IPS-20b (cell line): ENCODE measurements around the gene PRKCSH.

Experiments
- H3K27ac ChIP-seq: one replicate; pipeline ENCODE4 v1.5.1; 2013; ENCODE audit warnings: low read length
- H3K27me3 ChIP-seq: 2 replicates; pipeline ENCODE4 v1.6.1; 2013; ENCODE audit warnings: mild to moderate bottlenecking, low read length, inconsistent platforms; ENCODE audit not compliant: insufficient read depth
- H3K36me3 ChIP-seq: 2 replicates; pipeline ENCODE4 v1.6.1; 2013; ENCODE audit warnings: low read depth, mild to moderate bottlenecking, inconsistent platforms, low read length, moderate library complexity; ENCODE audit not compliant: insufficient read depth
- H3K4me1 ChIP-seq: 2 replicates; pipeline ENCODE4 v1.6.1; 2013; ENCODE audit warnings: mild to moderate bottlenecking, control low read depth, inconsistent platforms, low read length, moderate library complexity; ENCODE audit not compliant: insufficient read depth
- H3K4me3 ChIP-seq: 2 replicates; pipeline ENCODE4 v1.5.1; 2013; ENCODE audit warnings: mild to moderate bottlenecking, low read length, inconsistent platforms
- H3K9ac ChIP-seq: 2 replicates; pipeline ENCODE4 v1.6.1; 2013; ENCODE audit warnings: low read depth, mild to moderate bottlenecking, inconsistent platforms, low read length, moderate library complexity
- H3K9me3 ChIP-seq: 2 replicates; pipeline ENCODE4 v1.6.1; 2013; ENCODE audit warnings: mild to moderate bottlenecking, low read depth, low read length, inconsistent platforms; ENCODE audit not compliant: insufficient read depth

The PRKCSH gene, protein sequence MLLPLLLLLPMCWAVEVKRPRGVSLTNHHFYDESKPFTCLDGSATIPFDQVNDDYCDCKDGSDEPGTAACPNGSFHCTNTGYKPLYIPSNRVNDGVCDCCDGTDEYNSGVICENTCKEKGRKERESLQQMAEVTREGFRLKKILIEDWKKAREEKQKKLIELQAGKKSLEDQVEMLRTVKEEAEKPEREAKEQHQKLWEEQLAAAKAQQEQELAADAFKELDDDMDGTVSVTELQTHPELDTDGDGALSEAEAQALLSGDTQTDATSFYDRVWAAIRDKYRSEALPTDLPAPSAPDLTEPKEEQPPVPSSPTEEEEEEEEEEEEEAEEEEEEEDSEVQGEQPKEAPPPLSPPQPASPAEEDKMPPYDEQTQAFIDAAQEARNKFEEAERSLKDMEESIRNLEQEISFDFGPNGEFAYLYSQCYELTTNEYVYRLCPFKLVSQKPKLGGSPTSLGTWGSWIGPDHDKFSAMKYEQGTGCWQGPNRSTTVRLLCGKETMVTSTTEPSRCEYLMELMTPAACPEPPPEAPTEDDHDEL

DNA sequence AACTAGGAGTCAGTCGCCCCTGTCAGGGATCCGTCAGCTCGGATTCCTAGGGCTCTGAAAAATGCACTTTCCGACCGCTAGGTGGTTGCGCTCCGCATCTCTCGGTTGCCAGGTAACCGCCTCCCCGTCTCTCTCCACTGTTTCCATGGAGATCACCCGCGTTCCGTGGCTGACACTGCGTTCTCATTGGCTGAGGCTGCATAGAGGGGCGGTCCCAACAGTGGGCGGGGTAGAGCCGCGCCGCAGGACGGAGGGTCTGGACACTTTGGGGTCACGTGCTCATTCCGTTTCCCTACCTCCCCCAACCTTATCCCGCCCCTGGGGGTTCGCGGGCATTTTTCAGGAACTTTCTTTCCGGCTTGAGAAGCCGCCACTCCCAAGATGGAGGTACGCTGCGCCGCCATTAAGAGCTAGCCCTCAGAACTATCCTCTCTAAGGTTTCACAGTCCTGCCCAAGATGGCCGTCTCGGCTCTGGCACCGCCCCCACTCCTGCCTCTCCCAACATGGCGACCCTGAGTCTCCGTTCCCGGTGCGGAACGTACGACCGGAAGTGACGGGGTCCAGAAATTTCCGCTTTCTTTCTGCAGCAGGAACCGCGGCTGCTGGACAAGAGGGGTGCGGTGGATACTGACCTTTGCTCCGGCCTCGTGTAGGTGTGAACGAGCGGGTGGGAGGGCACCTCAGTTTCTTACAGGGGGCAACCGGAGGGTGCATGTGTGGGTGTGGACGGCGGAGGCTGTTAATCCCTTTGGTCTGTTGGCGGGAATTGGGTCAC, at the start of gene PRKCSH, which contains the start of gene ODAD3:
Gene PRKCSH, plus strand, starts transcription at position 579 of the 776 bp plus-strand sequence. CDS start 483 bp downstream, outside the sequence.
Gene ODAD3, minus strand, starts transcription at position 65 of the 776 bp plus-strand sequence. CDS start 105 bp downstream, outside the sequence.
- no peaks in the 10 kb centered on the region for H3K27me3 ChIP-seq
- H3K4me3 ChIP-seq: peak within 1 kb of the TSS; percentile 87
- H3K36me3 ChIP-seq: peaks cover 34% of the 10 kb centered on the region
- H3K9me3 ChIP-seq: no peaks in the 10 kb centered on the region
- peak within 1 kb of the TSS; percentile 94 for H3K9ac ChIP-seq
- H3K27ac ChIP-seq: peak within 1 kb of the TSS; percentile 2
- peaks cover 5% of the 10 kb centered on the region for H3K4me1 ChIP-seq

DNA sequence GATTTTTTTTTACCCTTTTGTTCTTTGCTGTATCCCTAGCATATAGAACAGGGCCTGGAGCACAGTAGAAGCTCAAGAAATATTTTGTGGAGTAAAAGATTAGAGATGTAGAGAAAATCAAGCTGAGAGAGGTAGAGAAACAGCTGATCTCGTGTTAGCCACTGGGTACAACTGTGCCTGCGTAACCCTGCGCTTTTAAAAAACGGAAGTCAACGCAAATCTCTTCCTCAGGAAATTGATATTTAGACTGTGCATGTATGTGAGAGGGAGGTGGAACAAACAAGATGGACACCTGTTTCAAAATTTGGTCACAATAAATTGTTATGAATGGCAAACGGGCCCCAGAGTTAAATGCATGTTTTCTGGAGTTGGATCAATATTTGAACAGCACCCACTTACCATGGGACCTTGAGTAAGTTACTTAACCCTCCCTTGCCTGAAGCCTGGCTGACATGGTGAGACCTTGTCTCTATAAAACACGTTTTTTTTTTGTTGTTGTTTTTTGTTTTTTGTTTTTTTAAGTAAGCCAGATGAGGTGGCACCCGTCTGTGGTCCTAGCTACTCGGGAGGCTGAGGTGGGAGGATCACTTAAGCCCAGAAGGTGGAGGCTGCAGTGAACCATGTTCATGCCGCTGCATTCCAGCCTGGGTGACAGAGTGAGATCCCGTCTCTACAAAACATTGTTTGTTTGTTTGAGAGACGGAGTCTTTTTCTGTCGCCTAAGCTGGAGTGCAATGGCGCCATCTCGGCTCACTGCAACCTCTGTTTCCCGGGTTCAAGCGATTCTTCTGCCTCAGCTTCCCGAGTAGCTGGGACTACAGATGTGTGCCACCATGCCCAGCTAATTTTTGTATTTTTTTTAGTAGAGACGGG, 48.0 kb upstream of the PRKCSH start:
- no peaks in the 10 kb centered on the region for H3K9me3 ChIP-seq
- no peaks in the 10 kb centered on the region for H3K4me1 ChIP-seq
- H3K27me3 ChIP-seq: peaks cover 14% of the 10 kb centered on the region; the same call in 1 of the 2 replicates
- no peak overlapping the region for H3K27ac ChIP-seq
- H3K9ac ChIP-seq: no peak overlapping the region
- no peaks in the 10 kb centered on the region for H3K36me3 ChIP-seq
- no peak overlapping the region for H3K4me3 ChIP-seq

DNA sequence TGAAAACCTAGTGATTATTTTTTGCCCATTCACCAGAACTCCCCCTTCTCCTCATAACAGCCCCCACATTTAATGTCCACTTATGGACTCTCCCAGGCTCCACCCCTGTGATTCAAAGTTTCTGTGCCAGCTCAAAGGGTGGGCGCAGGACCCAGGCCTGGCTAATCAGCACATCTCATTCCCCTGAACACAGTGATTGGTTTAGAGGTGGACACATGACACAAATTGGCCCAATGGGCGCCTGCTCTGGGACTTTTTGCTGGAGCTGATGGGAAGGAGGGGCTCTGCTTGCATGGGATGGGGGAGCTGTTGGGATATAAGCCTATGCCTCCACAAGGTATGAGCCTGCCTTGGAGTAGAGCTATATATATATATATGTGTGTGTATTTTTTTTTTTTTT, 45.1 kb upstream of the PRKCSH start:
- H3K27me3 ChIP-seq: no peaks in the 10 kb centered on the region
- H3K9me3 ChIP-seq: no peaks in the 10 kb centered on the region
- H3K4me1 ChIP-seq: no peaks in the 10 kb centered on the region
- H3K36me3 ChIP-seq: 0 out of 2 replicates have a peak, but pooled peaks cover 3% of the 10 kb centered on the region
- H3K4me3 ChIP-seq: no peak overlapping the region
- no peak overlapping the region for H3K9ac ChIP-seq
- H3K27ac ChIP-seq: no peak overlapping the region

DNA sequence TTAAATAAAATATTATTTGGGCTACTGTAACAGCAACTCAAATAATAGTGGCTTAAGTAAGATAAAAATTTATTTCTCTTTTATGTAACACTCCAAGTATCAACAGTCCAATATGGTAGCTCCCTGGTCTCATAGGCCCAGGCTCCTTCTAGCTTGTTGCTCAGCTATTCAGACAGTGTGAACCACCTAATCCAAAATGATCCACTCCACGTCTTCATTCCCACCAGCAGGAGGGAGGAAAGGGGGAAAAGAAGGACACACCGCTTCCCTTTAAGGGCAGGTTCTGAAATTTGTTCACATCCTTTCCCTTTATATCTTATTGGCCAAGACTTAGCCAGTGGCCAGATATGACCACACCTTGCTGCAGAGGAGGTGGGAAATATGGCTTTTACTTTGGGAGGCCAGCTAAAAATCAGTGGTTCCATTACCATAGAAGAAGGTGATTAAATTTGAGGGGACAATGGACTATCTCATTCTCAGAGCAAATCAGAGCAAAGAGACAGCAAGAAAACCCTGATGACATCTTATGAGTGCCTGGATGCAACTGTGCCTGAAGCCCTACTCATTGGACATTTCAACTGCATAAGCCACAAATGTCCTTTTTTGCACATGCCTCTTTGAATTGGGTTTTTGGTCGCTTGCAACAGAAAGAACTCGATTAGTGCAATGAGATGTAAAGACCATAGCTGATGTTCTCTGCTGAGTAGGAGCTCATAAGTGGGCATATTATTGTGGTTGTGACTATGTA, 44.3 kb upstream of the PRKCSH start:
- Histone ChIP-seq H3K27me3 (no peaks in the 10 kb centered on the region), H3K27ac (no peak overlapping the region), H3K4me3 (no peak overlapping the region), H3K9me3 (no peaks in the 10 kb centered on the region), H3K4me1 (no peaks in the 10 kb centered on the region), H3K36me3 (0 out of 2 replicates have a peak, but pooled peaks cover 3% of the 10 kb centered on the region), H3K9ac (no peak overlapping the region)

DNA sequence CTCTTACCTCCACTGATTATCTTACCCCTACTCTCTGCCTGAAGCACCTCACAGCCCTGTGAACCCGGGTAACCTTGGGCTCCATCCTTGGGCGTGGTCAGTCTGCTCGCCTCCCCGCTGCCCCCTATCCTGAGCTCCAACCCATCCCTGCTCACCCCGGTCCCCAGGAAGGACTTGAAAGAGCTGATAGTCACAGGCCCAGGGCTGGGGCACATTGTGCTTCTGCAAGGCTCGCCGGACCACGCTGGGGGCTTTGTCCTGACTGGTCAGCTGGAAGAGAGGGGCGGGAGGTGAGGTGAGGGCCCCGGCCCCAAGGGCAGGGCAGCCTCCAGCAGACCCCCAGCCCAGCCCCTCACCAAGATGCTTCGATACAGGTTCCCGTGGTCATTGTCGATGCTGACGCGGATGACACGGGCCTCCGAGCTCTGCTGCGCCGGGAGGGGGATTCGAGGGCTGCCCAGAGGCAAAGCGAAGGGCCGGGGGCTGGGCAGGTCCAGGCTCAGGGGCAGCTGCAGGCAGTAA, 38.3 kb upstream of the PRKCSH start:
- H3K27me3 ChIP-seq: no peaks in the 10 kb centered on the region
- H3K9me3 ChIP-seq: no peaks in the 10 kb centered on the region
- H3K9ac ChIP-seq: no peak overlapping the region
- H3K36me3 ChIP-seq: peaks cover 7% of the 10 kb centered on the region; the same call in 1 of the 2 replicates
- no peak overlapping the region for H3K4me3 ChIP-seq
- H3K27ac ChIP-seq: no peak overlapping the region
- H3K4me1 ChIP-seq: no peaks in the 10 kb centered on the region

DNA sequence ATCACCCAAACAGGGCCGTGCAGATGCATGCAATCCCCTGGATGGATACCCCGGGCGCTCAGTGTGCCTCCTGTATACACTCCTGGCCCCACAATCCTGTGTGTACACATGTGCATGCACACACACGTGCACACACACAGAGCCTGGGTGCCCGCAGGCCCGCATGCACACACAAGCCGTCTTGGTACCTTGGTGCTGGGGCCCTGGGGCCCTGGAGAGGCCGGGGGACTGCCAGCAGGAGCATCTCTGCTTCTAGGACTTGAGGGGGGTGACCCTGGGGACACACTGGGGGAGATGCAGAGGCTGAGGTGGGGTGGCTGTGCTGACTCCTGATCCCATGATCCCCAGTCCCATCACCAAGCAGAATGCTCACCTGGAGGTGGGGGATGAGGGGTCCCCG, 35.8 kb upstream of the PRKCSH start:
- no peaks in the 10 kb centered on the region for H3K27me3 ChIP-seq
- no peak overlapping the region for H3K9ac ChIP-seq
- H3K36me3 ChIP-seq: peaks cover 15% of the 10 kb centered on the region; the same call in 1 of the 2 replicates
- no peaks in the 10 kb centered on the region for H3K9me3 ChIP-seq
- H3K4me3 ChIP-seq: no peak overlapping the region
- H3K27ac ChIP-seq: no peak overlapping the region
- no peaks in the 10 kb centered on the region for H3K4me1 ChIP-seq

DNA sequence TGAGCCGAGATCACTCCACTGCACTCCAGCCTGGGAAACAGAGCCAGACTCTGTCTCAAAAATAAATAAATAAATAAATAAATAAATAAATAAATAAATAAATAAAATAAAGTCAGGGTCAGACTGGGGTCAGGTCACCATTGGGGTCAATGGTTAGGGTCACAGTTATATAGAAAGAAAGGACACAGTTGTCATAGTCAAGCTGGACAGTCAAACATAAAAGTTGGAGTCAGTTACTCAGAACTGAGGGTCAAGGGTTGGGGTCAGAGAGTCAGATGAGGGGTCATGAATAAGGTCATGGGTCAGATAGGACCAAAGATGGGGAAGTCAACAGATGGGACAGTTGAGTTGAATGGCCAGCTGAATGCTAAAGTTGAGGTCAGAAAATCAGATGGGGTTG, 34.6 kb upstream of the PRKCSH start:
- Histone ChIP-seq H3K27ac (no peak overlapping the region), H3K4me3 (no peak overlapping the region), H3K9ac (no peak overlapping the region), H3K36me3 (peaks cover 18% of the 10 kb centered on the region; the same call in 1 of the 2 replicates), H3K4me1 (no peaks in the 10 kb centered on the region), H3K27me3 (no peaks in the 10 kb centered on the region), H3K9me3 (no peaks in the 10 kb centered on the region)

DNA sequence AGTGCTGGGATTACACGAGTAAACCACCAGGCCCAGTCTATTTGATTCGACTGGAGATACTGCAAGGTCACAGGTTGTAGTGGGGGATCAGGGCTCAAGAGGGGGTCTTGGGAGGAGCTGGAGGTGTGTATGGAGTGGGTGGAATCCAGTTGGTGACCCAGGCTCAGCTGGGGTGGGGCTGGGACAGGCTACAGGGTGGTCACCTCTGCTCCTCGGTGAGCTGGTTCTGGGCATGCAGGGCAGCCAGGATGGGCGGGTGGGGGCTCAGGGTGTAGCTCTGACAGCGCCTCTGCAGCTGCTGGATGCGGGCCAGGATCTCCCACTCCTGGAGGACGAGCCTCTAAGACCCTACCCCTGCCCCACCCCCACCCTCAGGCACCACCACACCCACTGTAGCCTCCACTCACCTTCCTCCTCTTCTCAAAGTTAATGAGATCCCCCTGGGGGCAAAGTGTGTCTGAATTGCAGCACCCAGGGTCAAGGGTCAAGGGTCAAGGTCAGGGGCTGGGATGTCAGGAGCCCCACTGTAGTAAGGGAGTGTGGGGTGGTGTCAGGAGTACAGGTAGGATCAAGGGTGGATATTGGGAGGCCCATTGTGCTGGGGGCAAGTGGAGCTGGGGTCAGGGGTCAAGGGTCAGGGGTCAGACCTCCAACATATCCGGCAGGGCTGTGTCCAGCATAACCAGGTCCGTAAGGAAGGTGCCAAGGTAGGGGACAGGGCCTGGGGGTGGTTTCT, 33.5 kb upstream of the PRKCSH start:
- H3K9me3 ChIP-seq: no peaks in the 10 kb centered on the region
- H3K4me3 ChIP-seq: no peak overlapping the region
- H3K9ac ChIP-seq: no peak overlapping the region
- H3K36me3 ChIP-seq: peaks cover 18% of the 10 kb centered on the region; the same call in 1 of the 2 replicates
- no peak overlapping the region for H3K27ac ChIP-seq
- 0 out of 2 replicates have a peak, but pooled peaks cover 5% of the 10 kb centered on the region for H3K27me3 ChIP-seq
- H3K4me1 ChIP-seq: no peaks in the 10 kb centered on the region

DNA sequence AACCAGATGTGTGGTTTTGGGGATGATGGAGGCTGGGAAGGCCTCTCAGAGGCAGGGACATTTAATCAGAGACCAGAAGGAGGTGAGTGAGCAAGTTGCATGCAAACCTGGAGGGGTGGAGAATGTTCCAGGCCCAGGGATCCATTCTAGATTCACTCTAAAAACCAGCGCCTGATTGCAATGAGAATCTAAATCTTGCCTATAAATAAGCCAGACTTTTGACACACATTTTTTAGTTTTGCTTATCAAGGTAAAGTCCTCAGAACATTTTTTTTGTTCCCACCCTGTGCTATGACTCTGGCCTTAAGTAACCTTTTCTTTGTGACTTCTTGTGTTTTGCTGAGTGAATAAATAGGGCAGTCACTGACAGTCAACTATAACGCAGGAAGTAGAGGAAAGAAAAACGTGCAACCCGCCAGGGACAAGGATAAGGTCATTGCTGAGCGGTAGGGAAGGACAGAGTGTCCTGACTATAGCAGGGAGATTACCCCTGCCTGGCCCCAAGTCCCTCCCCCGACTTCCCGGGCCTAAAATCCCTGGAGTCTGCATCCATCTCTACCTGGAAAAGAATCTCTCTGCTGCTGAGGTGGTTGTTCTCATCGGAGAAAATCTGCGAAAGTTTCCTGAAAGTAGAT, 30.7 kb upstream of the PRKCSH start:
- Histone ChIP-seq H3K27me3 (0 out of 2 replicates have a peak, but pooled peaks cover 5% of the 10 kb centered on the region), H3K4me3 (no peak overlapping the region), H3K36me3 (peaks cover 17% of the 10 kb centered on the region; the same call in 1 of the 2 replicates), H3K27ac (no peak overlapping the region), H3K9me3 (no peaks in the 10 kb centered on the region), H3K4me1 (no peaks in the 10 kb centered on the region), H3K9ac (no peak overlapping the region)
